ENCODE measurements around the gene GALNT9. TPM values are rescaled to one million over a fixed set of nuclear protein-coding genes. Genes with fewer than 3 reads are reported as not detected.
"Not testable (repeated sequence)": the region's sequence is repeated elsewhere in the genome, so short reads cannot be mapped to it uniquely, and the experiment has no call there.

GALNT9 gene
- total RNA-seq, 1 donor from 2014 or later = not detected

DNA sequence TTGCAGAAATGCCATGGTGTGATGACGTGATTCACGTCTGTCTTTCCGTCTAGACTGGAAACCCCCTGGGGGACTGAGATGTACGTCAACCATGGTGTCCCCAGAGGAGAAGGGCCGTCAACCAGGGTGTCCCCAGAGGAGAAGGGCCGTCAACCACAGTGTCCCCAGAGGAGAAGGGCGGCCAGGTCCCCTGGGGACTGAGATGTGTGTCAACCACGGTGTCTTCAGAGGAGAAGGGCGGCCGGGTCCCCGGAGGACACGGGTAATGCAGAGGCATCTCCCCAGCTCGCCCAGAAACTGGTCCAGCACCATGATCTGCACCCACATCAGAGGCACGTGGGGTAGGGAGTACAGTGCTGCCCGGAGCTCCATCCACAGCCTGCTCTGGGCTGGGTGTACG lies 30.6 kb upstream of the GALNT9 start:
- no peak for DNase-seq (ENCODE audit: low spot score)

GRCh38 chr12:132359551-132359950 lies 30.2 kb upstream of the GALNT9 start:
- DNase-seq (ENCODE audit: low spot score) (no peak), ATAC-seq (no peak)
- intact Hi-C loops (cut with DNase I) = no loop called here

More for the DNA sequence above, 30.6 kb upstream of the GALNT9 start:
- intact Hi-C loops (cut with DNase I) = no loop called here
- ATAC-seq = no peak

DNA sequence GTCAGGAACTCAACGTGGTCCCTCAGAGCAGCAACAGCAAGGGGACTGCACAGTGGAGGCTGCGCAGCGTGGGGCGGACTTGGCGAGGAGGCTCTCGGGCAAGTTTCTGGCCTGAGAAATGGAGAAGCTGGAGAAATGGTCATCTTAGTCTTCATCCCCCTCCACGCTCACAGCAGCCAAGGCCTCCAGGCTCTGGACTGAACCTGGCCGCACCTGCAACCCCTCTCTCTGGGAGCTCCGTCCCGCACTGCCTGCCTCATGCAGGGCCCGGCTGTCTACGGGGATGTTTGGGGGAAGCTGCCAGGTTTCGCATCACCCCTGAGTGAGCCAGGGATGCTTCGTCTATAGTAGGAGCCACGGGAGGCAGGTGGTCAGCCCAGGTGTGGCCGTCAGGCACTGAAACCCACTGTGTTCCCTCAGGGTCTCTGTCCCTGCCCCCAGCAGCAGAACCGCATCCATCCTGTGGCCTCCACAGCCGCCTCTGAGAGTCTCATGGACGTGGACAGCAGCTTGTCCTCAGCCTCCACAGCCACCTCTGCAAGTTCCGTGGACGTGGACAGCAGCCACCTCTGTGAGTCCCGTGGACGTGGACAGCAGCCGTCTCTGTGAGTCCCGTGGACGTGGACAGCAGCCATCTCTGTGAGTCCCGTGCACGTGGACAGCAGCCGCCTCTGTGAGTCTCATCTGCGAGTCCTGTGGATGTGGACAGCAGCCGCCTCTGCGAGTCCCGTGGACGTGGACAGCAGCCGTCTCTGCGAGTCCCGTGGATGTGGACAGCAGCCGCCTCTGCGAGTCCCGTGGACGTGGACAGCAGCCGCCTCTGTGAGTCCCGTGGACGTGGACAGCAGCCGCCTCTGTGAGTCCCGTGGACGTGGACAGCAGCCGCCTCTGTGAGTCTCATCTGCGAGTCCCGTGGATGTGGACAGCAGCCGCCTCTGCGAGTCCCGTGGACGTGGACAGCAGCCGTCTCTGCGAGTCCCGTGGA lies 29.1 kb upstream of the GALNT9 start:
- ATAC-seq; DNase-seq (ENCODE audit: low spot score); intact Hi-C loops (cut with DNase I): not testable (repeated sequence)

- no peak for DNase-seq (ENCODE audit: low spot score)
- intact Hi-C loops (cut with DNase I) = no loop called here
- ATAC-seq = no peak
Measured at GRCh38 chr12:132357623-132358186, 28.3 kb upstream of the GALNT9 start.

DNA sequence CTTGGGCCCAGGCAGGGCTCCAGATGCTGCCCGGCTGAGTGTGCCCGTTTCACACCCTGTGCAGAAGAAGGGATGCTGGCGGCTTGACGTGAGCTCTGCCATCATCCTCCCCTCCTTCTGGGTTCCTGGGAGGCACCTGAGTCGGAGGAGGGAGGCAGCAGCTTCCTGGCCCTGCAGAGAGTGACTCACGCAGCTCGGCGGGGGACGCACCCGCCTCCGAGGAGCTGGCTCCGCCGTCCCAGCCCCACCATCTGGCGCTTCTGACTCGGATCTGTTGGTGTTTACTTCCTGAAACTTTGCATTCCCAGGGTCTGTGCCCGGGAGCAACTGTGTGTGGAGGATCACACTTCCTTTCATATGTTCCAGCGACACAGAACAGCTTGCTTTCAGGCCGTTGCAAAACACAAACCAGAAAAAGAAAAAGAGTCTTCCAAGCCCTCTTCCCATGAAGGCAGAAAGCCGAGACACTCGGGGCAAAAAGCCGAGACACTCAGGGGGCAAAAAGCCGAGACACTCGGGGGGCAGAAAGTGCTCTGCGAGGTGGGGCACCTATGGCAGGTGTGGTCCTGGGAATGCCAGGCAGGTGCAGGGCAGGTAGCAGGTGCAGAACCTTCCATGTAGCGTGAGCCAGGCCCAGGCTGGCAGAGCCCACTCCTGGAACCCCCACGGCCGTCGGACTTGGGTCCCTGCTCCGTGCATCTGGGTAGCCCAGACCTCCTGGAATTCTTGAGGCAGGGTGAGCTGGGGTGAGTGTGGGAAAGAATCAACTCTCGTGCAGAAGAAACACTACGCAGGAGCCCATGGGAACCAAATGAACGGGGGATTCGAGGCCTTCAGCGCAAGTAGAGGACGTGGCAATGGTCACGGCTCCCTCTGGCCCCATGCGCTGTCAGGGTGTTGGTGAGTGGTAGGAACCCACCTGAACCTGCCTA lies 27.6 kb upstream of the GALNT9 start:
- ATAC-seq (no peak), DNase-seq (ENCODE audit: low spot score) (no peak)
- intact Hi-C loops (cut with DNase I) = no loop called here

DNA sequence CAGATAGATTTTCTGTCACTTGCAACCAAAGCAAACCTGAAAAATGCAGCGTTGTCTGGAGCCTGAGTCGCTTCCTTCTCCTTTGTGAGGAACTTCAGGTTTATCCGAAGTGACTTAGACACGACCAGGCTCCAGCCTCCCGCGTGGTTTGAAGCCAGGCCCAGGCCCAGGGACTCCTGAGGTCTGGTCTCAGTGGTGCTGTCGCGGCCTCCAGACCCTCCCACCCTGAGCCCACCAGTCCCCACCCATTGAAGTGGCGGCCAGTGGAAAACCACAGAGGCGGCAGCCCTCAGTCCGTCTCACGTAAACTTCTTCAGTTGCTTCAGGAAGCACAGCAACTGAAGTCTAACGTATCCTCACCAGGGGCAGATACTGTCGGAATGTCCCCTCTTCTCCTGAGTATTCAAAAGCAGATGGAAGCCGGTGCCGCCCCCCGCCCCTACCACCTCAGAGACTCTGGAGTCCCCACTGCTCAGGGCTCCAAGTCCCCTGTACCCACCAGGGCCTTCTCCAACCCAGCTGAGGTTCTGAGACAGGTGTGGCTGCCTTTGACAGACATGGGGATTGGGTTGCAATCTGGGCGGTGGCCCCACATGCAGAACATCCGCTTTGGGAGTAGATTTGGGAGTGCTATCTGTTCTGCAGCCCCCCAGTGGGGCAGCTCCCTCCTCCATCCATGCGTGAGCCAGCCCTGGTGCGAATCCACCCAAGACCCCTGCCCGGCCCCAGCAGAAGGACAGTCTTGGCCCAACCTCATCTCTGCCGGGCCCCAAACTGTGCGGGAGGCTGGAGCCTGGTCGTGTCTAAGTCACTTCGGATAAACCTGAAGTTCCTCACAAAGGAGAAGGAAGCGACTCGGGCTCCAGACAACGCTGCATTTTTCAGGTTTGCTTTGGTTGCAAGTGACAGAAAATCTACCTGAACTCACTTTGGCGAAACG lies 26.6 kb upstream of the GALNT9 start:
- ATAC-seq (no peak), DNase-seq (ENCODE audit: low spot score) (no peak)
- intact Hi-C loops (cut with DNase I) = no loop called here

DNA sequence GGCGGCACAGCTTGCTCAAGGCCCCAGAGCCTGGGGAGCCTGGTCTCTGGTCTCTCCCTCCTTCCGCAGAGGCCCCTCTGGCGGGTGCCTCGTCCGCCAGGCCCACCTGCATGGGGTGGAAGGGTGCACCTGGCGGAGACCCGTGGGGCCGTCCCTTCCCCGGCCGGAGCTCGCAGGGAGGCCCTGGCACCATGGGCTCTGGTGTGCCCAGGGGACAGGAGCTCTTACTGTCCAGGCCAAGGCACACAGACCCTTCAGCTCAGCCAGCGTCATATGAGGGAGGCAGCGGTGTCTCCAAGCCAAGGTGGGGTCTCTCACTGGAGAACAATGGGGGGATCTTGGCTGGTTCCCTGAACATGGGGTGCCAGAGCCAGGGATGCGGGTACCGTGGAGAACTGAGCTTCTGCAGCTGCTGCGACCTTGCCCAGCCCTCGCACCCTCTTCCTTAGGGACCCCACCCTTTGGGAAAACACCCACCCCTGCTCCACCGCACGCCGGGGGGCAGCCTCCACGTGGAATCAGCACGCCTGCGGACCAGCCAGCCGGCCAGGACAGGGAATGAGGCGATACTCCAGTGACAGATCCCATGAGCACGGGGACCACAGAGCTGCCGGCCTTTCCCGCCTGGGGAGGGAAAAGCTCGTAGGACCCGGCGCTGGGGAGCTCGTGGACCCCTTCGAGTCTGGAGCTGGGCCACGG lies 25.7 kb upstream of the GALNT9 start:
- ATAC-seq (no peak), DNase-seq (ENCODE audit: low spot score) (no peak)
- intact Hi-C loops (cut with DNase I) = no loop called here

DNA sequence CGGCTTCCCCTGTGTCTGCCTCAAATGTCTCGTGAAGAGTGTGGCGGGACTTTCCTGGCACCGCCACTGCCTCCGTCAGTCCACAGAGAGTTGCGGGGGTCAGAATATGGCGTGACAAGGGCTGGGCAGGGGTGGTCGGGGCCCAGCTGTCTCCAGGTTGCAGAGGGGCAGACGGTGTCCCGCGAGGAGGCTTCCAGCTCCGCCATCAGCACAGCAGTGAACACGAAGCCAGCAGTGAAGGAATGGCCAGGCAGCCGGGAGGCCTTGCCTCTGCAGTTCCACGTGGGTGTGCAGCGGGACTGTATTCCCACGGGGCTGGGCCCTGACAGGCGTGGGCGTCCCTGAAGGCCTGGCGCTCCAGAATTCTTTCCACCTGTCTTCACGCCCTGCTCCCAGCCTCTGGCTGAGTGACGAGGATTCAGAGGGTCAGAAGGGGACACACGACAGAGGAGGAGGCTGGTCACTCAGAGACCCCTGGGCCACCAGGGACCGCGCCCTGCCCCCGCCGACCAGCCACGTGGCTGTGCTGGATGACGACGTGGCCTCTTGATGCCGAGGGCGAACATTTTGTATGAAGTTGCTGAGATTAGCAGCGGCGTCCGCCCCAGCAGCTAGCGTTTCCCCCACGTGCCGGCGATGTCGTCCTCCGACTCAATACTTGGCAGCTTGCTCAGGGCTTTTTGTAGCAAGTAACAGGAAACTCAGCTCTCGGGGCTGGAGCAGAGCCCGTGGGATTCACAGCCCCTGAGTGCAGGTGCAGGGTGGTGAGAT lies 25.0 kb upstream of the GALNT9 start:
- intact Hi-C loops (cut with DNase I) = no loop called here
- no peak for DNase-seq (ENCODE audit: low spot score)
- no peak for ATAC-seq

DNA sequence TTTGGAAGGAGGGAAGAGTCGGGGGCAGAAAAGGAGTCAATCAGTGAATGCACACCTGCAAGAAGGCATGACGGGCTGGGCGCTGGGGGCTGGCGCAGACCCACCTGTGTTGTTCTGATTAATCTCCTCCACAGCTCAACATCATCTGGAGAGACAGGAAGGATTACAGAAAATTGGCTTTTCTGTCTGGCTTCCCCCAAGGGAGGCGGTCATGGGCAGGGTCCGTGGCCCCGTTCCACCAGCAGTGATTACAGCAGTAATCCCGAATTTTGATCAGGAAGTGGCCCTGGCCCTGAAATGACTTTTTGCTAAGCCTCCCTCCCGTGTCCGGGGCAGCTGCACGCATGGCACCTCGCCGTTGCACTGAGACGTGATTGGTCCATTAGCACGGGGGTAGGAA lies 24.4 kb upstream of the GALNT9 start:
- ATAC-seq = no peak
- DNase-seq (ENCODE audit: low spot score) = no peak
- intact Hi-C loops (cut with DNase I) = no loop called here

- intact Hi-C loops (cut with DNase I) = no loop called here
- no peak for DNase-seq (ENCODE audit: low spot score)
- no peak for ATAC-seq
Measured at GRCh38 chr12:132352896-132353800, 23.8 kb upstream of the GALNT9 start.

DNA sequence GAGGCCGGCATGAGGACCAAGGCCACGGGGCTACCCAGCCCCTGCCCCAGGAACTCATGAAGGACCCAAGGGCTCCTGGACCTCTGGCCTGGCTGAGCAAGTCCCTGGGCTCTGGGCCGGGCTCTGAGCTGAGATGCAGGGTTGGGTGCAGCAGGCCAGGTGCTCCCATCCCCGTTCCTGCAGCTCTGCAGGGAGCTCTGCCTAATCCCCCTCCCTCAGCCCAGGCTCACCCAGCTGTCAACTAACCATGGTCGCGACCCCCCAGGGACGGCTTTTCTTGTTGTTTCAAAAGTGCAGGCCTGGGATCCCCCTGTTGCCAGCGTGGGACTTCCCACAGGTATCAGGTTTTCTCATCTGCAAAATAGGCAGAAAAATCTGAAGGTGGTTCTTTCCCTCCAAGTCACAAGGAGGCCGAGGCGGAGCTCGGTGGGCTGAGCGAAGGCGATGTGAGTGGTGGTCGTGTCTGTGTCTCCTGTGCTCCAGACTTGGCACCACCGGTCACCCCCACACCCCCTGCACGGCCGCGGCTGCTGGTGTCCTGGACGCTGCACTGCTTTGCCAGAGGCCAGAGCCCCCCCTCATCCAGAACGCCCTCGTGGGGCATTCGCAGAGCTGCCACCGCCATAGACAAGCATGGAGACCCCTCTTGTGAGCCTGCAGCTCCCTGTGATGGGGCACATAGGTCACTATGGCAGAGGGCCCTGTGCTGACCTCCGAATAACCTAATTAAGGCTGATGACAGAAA lies 22.5 kb upstream of the GALNT9 start:
- DNase-seq (ENCODE audit: low spot score) = no peak
- intact Hi-C loops (cut with DNase I) = no loop called here
- no peak for ATAC-seq

DNA sequence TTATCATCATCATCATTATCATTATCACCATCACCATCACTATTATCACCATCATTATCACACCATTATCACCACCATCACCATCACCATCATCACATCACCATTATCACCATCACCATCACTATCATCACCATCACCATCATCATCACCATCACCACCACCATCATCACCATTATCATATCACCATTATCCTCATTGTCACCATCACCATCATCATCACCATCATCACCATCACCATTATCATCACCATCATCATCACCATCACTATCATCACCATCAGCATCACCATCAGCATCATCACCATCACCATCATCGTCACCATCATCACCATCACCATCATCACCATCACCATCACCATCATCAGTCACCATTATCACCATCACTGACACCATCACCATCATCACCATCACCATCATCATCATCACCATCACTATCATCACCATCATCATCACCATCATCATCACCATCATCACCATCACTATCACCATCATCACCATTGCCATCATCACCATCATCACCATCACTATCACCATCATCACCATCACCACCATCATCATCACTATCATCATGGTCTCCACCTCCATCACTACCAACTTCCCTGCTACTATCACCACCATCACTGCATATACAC lies 20.2 kb upstream of the GALNT9 start:
- intact Hi-C loops (cut with DNase I) = no loop called here
- DNase-seq (ENCODE audit: low spot score) = no peak
- ATAC-seq = no peak

- DNase-seq (ENCODE audit: low spot score) (no peak), ATAC-seq (no peak)
- intact Hi-C loops (cut with DNase I) = no loop called here
Measured at GRCh38 chr12:132348176-132348575, 18.8 kb upstream of the GALNT9 start.

- ATAC-seq = no peak
- DNase-seq (ENCODE audit: low spot score) = no peak
- intact Hi-C loops (cut with DNase I) = no loop called here
Measured at GRCh38 chr12:132347176-132347855, 17.9 kb upstream of the GALNT9 start.

Measured in sciatic nerve (tissue), 2 donors.